ES-I3 (cell line): ENCODE results near the gene TBC1D8B.

Experiments used
- H3K36me3 ChIP-seq: 2 replicates; pipeline ENCODE4 v1.6.1; 2013; ENCODE audit warnings: mild to moderate bottlenecking, low read length, control low read depth, moderate library complexity; ENCODE audit not compliant: insufficient read depth
- H3K4me1 ChIP-seq: 2 replicates; pipeline ENCODE4 v1.6.1; 2013; ENCODE audit warnings: mild to moderate bottlenecking, control low read depth, low read length; ENCODE audit not compliant: insufficient read depth
- H3K9ac ChIP-seq: 2 replicates; pipeline ENCODE4 v1.6.1; 2013; ENCODE audit warnings: low read depth, mild to moderate bottlenecking, low read length, moderate library complexity
- H3K9me3 ChIP-seq: 2 replicates; pipeline ENCODE4 v1.6.1; 2013; ENCODE audit warnings: mild to moderate bottlenecking, low read length, moderate library complexity; ENCODE audit not compliant: control insufficient read depth, insufficient read depth

TBC1D8B gene

DNA sequence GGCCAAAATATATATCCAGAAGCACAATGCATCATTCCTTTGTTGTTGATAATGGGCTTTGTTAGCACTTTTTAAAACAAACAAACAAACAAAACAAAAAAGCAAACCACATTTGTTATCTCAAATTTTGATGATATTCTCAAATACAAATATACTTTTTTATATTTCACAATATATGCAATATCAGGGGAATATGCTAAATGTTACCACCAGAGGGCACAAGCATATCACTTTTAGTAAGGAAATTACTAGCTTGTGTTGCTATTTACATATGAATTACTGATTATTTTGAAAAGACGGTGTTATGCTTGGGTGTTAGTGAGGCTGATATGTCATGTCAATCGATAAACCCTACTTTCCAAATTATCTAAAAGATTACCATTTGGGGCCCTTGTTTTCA lies 71.6 kb downstream of the TBC1D8B start:
- Histone ChIP-seq H3K9me3 (no peaks in the 10 kb centered on the region), H3K36me3 (no peaks in the 10 kb centered on the region), H3K4me1 (peaks cover 13% of the 10 kb centered on the region), H3K9ac (no peak overlapping the region)

DNA sequence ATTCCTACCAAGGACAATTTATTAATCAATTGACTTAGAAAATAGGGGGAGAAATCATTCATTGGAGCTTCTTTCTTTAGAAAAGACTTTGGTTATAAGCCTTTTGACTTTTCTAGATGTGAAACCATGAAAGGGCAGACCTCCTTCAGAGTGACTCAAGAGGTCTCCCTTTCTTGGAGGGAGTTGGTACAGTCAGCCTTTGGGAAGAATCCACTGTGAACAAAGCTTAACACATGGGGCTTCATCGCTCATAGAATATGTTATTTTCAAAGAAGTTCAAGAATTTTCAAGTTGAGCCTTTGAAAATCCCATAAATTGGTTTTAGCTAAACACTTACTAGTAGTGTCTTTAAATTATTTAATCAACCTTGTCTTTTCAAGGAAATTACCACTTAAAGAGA lies 72.7 kb downstream of the TBC1D8B start:
- peaks cover 13% of the 10 kb centered on the region for H3K4me1 ChIP-seq
- H3K9ac ChIP-seq, result no peak overlapping the region
- H3K9me3 ChIP-seq, result no peaks in the 10 kb centered on the region
- no peaks in the 10 kb centered on the region for H3K36me3 ChIP-seq

DNA sequence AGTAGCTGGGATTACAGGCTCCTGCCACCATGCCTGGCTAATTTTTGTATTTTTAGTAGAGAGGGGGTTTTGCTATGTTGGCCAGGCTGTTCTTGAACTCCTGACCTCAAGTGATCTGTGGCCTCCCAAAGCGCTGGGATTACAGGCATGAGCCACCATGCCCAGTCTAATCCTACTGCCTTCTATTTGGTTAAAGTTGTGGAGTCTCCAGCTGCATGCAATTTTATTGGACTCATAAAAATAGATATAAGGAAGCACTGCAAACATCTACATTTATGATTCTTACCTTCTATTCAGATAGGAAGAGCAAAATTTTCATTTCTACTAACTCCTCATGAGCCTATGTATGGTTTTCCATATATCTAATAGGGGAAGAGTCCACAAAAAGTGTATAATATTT lies 87.0 kb downstream of the TBC1D8B start:
- no peak overlapping the region for H3K9ac ChIP-seq
- no peaks in the 10 kb centered on the region for H3K9me3 ChIP-seq
- no peaks in the 10 kb centered on the region for H3K36me3 ChIP-seq
- H3K4me1 ChIP-seq, result peaks cover under 1% of the 10 kb centered on the region; the same call in 1 of the 2 replicates

DNA sequence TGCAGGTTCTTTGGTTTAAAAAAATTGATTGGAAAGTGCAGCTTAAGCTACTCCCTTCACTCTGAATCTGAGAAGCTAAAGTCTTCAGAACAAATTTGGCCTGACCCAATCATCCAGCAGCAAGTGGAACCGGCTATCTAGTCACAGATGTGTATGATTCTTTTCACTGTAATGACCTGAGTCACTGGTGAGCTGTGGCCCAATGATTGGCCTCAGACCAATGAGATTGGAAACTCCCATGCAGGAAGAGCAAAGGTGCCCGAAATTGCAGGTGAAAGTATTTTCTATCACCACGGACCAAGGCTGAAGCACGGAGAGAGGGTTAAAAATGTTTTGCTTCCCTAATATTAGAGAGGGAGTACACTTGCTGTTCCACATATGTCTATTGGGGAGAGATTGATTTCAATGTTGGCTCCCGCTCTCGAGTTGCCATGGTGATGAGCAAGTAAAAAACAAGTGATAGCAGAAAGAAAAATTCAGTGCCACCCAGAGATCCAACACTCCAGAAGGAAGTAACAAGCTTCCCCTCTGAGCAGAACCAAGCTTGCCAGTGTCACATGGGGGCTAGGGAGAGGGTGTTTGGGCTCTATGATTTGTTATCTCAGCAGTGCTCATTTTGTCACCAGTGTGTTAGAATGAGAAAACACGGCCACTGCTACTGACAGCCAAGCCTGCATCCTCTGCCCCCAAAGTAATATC lies 89.4 kb downstream of the TBC1D8B start:
- H3K4me1 ChIP-seq, result peaks cover 13% of the 10 kb centered on the region; the same call in 1 of the 2 replicates
- no peaks in the 10 kb centered on the region for H3K36me3 ChIP-seq
- no peaks in the 10 kb centered on the region for H3K9me3 ChIP-seq
- no peak overlapping the region for H3K9ac ChIP-seq

DNA sequence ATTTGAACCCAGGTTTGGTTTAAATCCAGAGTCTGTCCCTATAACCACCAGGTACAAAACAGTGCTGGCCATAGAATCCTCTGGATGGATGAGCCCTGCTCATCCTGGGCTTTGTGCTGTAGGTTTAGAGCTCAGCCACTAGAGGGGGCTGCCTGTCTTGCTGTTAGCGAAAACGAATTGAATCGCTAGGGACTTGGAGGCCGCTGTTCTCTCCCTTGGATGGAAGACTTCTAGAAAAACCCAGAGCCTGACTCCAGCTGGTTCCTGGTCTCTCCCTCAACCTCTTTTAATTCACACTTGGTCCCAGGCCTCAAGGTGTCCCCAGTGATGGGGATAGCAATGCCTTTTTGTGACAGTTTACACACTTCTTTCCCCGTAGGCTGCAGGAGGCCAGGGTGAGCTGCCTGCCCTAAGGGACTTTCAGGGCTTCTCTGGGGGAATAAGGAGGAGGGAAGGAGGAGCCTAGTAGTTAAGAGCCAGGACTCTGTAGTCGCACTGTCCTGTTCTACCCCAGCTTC lies 92.0 kb downstream of the TBC1D8B start:
- no peaks in the 10 kb centered on the region for H3K36me3 ChIP-seq
- H3K4me1 ChIP-seq, result peaks cover 13% of the 10 kb centered on the region; the same call in 1 of the 2 replicates
- H3K9me3 ChIP-seq, result no peaks in the 10 kb centered on the region
- H3K9ac ChIP-seq, result no peak overlapping the region

DNA sequence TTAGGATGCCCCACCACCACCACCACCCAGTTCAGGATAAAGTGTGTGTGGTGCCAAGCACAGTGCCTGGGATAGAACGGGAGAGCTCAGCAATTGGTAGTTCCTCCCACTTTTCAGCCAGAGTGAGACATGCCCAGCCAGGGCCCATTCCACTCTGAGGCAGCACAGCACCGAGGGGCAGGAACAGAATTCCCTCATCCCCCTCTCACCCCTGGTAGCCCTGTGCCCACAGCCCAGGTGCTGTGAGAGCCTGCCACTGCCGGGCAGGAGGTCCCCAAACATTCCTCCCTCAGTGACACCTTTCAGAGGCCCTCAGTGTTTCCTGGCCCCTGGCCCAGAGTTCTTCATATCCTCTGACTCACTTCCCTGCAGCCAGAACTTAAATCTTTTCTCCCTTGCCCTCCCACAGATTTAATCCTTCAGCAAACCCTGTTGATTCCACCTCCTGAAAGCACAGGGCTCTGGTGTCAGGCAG lies 92.5 kb downstream of the TBC1D8B start:
- H3K4me1 ChIP-seq, result peaks cover 13% of the 10 kb centered on the region; the same call in 1 of the 2 replicates
- H3K36me3 ChIP-seq, result no peaks in the 10 kb centered on the region
- H3K9me3 ChIP-seq, result no peaks in the 10 kb centered on the region
- H3K9ac ChIP-seq, result no peak overlapping the region

DNA sequence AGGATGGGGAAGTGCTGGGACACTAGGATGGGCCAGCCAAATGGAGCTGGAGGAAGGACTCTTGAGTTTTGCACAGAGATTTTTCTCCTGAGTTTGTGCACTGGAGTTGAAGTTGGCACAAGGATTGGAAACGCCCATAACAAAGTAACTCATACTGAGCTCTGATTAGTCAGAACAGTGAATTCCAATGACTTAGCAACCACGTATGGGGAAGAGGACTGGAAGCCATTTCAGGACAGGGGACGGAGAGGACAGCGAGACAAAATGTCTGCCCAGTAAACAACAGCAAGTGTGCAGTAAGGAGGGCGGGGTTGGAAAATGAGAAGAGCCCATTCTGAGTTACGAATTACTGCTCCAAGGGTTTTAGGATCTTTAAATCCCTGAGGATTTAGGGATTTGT lies 94.8 kb downstream of the TBC1D8B start:
- H3K36me3 ChIP-seq, result no peaks in the 10 kb centered on the region
- H3K9ac ChIP-seq, result no peak overlapping the region
- H3K9me3 ChIP-seq, result no peaks in the 10 kb centered on the region
- peaks cover 13% of the 10 kb centered on the region; the same call in 1 of the 2 replicates for H3K4me1 ChIP-seq

DNA sequence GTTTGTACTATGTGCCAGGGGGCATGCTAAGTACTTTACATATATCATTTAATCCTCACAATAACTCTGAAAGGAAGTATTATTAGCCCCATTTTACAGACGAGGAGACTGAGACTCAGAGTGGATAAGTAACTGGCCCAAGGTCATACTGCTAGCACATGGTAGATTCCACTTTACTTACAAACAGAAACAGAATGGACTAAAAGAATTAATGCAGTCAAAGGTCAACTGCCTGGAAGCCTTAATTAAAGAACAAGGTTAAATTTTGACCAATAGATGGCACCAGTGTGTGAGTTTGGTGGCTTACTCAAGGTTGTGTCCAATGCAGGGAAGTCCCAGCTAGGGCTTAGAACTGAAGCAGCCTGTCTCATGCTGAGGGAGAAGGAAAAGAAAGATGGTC lies 96.0 kb downstream of the TBC1D8B start:
- H3K4me1 ChIP-seq, result peaks cover 13% of the 10 kb centered on the region; the same call in 1 of the 2 replicates
- H3K9me3 ChIP-seq, result no peaks in the 10 kb centered on the region
- H3K36me3 ChIP-seq, result no peaks in the 10 kb centered on the region
- no peak overlapping the region for H3K9ac ChIP-seq

DNA sequence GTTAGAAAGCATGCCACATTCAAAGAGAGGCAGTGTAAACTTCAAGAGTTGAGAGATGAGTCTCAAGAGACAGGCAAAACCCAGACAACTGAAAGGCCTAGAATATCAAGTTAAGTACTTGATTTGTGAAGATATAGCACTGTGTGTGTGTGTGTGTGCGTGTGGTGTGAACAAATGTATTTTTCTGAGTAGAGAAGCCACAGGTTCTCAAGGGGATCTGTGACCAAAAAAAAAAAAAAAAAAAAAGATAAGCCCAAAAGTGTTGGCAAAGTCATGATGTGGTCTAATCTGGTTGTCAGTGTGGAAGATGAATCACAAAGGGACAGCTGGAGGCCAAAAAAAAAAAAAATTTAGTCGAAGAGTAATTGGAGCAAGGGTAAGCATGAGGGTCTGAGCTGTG lies 96.8 kb downstream of the TBC1D8B start:
- Histone ChIP-seq H3K9ac (no peak overlapping the region), H3K9me3 (no peaks in the 10 kb centered on the region)

DNA sequence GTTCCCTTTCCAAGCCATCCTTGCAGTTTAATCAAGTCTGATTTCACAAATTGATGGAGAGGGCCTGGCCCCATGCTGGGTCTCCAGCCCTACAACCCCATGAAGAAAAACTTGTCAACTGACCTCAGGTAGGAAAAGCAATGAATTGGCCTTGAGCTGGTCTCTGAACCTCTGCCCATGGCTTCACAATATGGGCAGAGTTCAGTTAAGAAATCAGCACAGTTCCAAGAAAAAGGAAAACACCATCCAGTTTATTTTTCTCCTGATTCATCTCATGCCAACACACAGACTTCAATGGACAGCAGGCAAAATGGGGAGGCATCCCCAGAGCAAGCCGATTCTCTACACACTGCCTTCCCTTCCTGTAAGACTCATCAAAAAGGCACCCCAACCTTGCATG lies 97.4 kb downstream of the TBC1D8B start:
- peaks cover 8% of the 10 kb centered on the region; the same call in 1 of the 2 replicates for H3K4me1 ChIP-seq

More for the DNA sequence above, 96.8 kb downstream of the TBC1D8B start:
- Histone ChIP-seq H3K4me1 (peaks cover 13% of the 10 kb centered on the region; the same call in 1 of the 2 replicates), H3K36me3 (no peaks in the 10 kb centered on the region)

DNA sequence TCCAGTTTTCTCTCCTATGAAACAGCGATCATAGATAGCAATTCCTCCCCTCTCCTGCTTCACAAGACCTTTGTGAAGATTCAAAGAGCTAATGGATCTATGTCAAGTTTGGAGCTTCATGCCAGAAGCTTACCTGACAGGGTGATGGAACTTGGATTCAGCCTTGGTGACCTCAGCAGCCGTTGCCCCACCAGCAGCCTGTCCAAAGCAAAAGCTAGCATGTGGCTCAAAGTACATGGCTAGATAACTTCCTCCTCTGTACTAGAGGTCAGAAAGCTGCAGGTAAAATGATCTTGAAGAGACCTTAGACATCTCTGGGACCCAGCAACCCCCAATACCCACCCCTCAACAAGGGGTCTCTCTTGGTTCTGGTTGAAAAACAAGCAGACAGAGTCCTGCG lies 98.9 kb downstream of the TBC1D8B start:
- no peaks in the 10 kb centered on the region for H3K4me1 ChIP-seq

More for the DNA sequence above, 97.4 kb downstream of the TBC1D8B start:
- Histone ChIP-seq H3K36me3 (no peaks in the 10 kb centered on the region), H3K9me3 (no peaks in the 10 kb centered on the region), H3K9ac (no peak overlapping the region)

DNA sequence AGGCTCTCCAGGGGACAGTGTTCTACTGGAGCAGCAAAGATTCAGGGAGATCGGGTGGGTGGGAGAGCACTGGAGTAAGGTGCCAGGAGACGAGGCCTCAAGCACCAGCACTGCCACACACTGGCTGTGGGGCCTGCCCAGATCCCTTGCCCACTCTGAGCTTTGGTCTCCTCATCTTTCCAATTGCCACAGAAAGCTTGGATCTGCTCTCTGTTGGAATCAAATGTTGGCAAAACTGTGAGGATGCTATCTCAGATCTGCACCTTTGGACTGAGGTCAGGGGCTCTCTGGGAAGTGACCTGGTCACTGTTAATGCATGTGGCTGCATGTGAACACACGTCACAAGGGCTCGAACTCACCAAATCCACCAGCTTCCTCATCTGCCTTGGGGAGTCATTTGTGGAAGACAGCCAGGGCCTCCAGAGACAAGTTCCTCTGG lies 99.3 kb downstream of the TBC1D8B start:
- H3K9me3 ChIP-seq, result no peaks in the 10 kb centered on the region
- H3K9ac ChIP-seq, result no peak overlapping the region
- no peaks in the 10 kb centered on the region for H3K4me1 ChIP-seq
- H3K36me3 ChIP-seq, result no peaks in the 10 kb centered on the region

More for the DNA sequence above, 98.9 kb downstream of the TBC1D8B start:
- no peaks in the 10 kb centered on the region for H3K9me3 ChIP-seq
- H3K36me3 ChIP-seq, result no peaks in the 10 kb centered on the region
- H3K9ac ChIP-seq, result no peak overlapping the region

DNA sequence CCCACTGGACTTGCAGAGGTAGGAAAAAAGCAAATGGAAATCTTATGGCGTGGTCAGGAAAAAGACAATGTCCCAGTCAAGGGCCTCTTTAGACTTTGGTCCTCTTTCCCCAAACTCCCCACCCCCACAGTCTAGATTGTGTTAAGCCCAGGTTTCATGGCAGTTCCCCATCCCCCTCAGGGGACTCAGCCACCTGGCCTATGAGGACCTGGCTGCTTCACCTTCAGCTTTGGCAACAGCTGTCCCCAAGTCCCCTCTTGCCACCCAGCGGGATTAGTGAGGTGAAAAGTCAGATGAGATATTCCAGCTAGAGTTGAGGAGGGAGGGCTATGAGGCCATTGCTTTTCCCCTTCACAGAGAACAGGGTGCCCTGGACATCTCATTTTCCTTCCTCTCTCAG lies 100.2 kb downstream of the TBC1D8B start:
- H3K9ac ChIP-seq, result no peak overlapping the region
- H3K9me3 ChIP-seq, result no peaks in the 10 kb centered on the region
- no peaks in the 10 kb centered on the region for H3K4me1 ChIP-seq
- no peaks in the 10 kb centered on the region for H3K36me3 ChIP-seq

DNA sequence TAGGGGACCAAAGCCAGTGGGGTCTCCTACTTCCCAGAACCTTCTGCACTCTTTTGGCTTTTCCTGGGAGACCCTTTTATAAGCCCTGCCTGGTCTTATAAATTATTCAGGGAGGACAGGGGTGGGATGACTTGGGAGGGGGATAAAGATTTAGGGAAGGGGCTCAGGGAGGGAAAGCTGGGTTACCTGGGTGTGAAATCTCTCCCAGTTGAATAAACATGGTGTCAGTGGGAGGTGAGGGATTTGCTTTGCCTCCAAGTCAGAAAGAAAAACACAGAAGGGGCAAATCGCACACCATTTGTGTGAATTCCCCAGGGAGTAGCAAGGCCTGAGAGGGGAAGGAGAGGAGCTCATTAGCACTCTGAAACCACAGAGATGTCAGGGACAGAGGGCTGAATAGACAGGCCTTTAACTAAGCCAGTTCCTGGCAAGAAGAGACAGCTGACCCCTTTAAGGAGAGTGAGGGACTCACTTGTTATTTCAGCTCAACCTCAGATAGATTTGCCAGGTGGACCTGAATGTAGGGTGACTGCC lies 100.9 kb downstream of the TBC1D8B start, which contains the start of gene RIPPLY1:
RIPPLY1 (minus strand) TSS at position 51 of the 534 bp plus-strand sequence. CDS start 54 bp downstream, outside the sequence.
- no peaks in the 10 kb centered on the region for H3K4me1 ChIP-seq
- H3K36me3 ChIP-seq, result no peaks in the 10 kb centered on the region
- H3K9ac ChIP-seq, result no peak within 1 kb of the TSS
- H3K9me3 ChIP-seq, result no peaks in the 10 kb centered on the region
